K562 (cell line): ENCODE results near the gene CCL13. TPM values are rescaled to one million over a fixed set of nuclear protein-coding genes. Genes with fewer than 3 reads are reported as not detected.

Experiments
- BRD4 ChIP-seq: fragments of 200-600 bp; sonication (generic); IDR thresholded peaks from 2 replicates; pipeline ENCODE4 v1.6.1; 2017; ENCODE audit warnings: inconsistent platforms
- DPF2 ChIP-seq: fragments of 450-650 bp; IDR thresholded peaks from 2 replicates; pipeline ENCODE4 v1.6.1; 2016
- HDAC1 ChIP-seq, 2 experiments: fragments of 450-650 bp; IDR thresholded peaks; 2 replicates each; pipeline ENCODE4 v1.6.1; 2016 to 2017; ENCODE audit warnings: inconsistent platforms in 1 of 2, mild to moderate bottlenecking in 1 of 2, moderate library complexity in 1 of 2
- HDAC6 ChIP-seq: IDR thresholded peaks from 2 replicates; pipeline ENCODE4 v1.6.1; 2012; ENCODE audit warnings: low read depth, mild to moderate bottlenecking, control low read depth, inconsistent platforms, low read length, moderate library complexity
- KDM5B ChIP-seq: fragments of 200-600 bp; sonication (generic); IDR thresholded peaks from 2 replicates; pipeline ENCODE4 v1.6.1; 2012; ENCODE audit warnings: low read depth, mild to moderate bottlenecking, moderate library complexity, low read length, control low read depth, inconsistent platforms; ENCODE audit not compliant: insufficient replicate concordance
- MTF1 ChIP-seq: fragments of 250-450 bp; sonication (Bioruptor Pico); IDR thresholded peaks from 2 replicates; pipeline ENCODE4 v1.9.0; 2021; ENCODE audit warnings: moderate library complexity, mild to moderate bottlenecking, inconsistent platforms, borderline replicate concordance
- PRMT5 ChIP-seq: sonication (generic); formaldehyde crosslinking; IDR thresholded peaks from 2 replicates; pipeline ENCODE4 v1.5.0; 2020; ENCODE audit warnings: missing genetic modification reagents
- STAG1 ChIP-seq: sonication (generic); formaldehyde crosslinking; IDR thresholded peaks from 2 replicates; pipeline ENCODE4 v1.5.0; 2020; ENCODE audit warnings: missing genetic modification reagents, borderline replicate concordance
- polyA plus RNA-seq, 8 experiments: library from polyadenylated mRNA; depleted of rRNA in 4 of 8; stranded (reverse) in 5 of 8; unstranded in 3 of 8; fragments of >200 nt; fragmentation: Nextera tagmentation in 2 of 8; fragmentation: Illumina TruSeq in 1 of 8; extraction: Ambion mirVana in 2 of 8; extraction: Trizol in 1 of 8; gene quantifications; 2 replicates each; pipeline versions ENCODE4 v1.2.1 to v1.2.3, GENCODE V29; 2011 to 2014; ENCODE audit warnings: inconsistent platforms in 1 of 8, missing spikeins in 1 of 8
- total RNA-seq, 7 experiments: library from RNA; depleted of rRNA in 6 of 7; stranded (reverse); fragments of >200 nt in 6 of 7; fragmentation: Illumina TruSeq in 2 of 7; extraction: Trizol in 2 of 7; gene quantifications; 2 replicates each; pipeline versions ENCODE4 v1.2.1 to v1.2.3, GENCODE V29; 2011 to 2021; ENCODE audit warnings: low replicate concordance in 1 of 7
- TF ChIP-seq, protein P1 (sequence below): fragments of 250-450 bp; sonication (Bioruptor Pico); IDR thresholded peaks from 2 replicates; pipeline ENCODE4 v1.5.0; 2021
- TF ChIP-seq, protein P2 (sequence below), 2 experiments: fragments of 450-650 bp in 1 of 2; IDR thresholded peaks; 2 replicates each; pipeline ENCODE4 v1.6.1; 2011 to 2017; ENCODE audit warnings: low read depth in 2 of 2, antibody characterized with exemption in 1 of 2, borderline replicate concordance in 1 of 2, low read length in 1 of 2, mild to moderate bottlenecking in 1 of 2, mixed read lengths in 1 of 2; ENCODE audit not compliant: control insufficient read depth in 1 of 2

Gene CCL13
- total and polyA plus RNA-seq, 9 of the 15 experiments (the other 6 are each of a cell fraction or from before 2014, with no cell fraction given): not detected

DNA sequence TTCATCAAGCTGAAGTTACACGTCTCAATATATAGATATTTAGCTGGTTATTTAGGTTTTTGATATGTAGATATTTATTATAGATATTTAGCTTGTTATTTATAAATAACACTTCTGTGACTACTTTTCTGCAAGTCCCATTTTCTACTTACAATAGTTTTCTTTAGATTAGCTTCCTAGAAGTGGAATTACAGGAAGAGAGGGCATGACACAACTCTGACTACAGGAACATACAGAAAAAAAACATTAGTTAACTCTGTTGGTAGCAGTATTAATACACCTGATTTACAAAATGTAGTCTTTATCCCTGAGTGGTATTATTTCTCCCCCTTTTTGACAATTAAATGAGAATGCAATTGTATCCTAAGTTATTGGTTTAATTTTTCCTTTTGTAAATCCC is 28.0 kb downstream of the CCL13 start (continued):
- TF ChIP-seq, protein P1, sequence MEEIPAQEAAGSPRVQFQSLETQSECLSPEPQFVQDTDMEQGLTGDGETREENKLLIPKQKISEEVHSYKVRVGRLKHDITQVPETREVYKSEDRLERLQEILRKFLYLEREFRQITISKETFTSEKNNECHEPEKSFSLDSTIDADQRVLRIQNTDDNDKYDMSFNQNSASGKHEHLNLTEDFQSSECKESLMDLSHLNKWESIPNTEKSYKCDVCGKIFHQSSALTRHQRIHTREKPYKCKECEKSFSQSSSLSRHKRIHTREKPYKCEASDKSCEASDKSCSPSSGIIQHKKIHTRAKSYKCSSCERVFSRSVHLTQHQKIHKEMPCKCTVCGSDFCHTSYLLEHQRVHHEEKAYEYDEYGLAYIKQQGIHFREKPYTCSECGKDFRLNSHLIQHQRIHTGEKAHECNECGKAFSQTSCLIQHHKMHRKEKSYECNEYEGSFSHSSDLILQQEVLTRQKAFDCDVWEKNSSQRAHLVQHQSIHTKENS (CRISPR knock-in tag): no peak
- TF ChIP-seq HDAC6 (no peak), BRD4 (no peak), MTF1 (CRISPR knock-in tag) (no peak), HDAC1 (IDR thresholded peaks at IDR 0.05) (no peak), STAG1 (CRISPR knock-in tag) (no peak), KDM5B (no peak), PRMT5 (CRISPR knock-in tag) (no peak), DPF2 (no peak)
- TF ChIP-seq, protein P2, sequence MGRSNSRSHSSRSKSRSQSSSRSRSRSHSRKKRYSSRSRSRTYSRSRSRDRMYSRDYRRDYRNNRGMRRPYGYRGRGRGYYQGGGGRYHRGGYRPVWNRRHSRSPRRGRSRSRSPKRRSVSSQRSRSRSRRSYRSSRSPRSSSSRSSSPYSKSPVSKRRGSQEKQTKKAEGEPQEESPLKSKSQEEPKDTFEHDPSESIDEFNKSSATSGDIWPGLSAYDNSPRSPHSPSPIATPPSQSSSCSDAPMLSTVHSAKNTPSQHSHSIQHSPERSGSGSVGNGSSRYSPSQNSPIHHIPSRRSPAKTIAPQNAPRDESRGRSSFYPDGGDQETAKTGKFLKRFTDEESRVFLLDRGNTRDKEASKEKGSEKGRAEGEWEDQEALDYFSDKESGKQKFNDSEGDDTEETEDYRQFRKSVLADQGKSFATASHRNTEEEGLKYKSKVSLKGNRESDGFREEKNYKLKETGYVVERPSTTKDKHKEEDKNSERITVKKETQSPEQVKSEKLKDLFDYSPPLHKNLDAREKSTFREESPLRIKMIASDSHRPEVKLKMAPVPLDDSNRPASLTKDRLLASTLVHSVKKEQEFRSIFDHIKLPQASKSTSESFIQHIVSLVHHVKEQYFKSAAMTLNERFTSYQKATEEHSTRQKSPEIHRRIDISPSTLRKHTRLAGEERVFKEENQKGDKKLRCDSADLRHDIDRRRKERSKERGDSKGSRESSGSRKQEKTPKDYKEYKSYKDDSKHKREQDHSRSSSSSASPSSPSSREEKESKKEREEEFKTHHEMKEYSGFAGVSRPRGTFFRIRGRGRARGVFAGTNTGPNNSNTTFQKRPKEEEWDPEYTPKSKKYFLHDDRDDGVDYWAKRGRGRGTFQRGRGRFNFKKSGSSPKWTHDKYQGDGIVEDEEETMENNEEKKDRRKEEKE (IDR thresholded peaks at IDR 0.05; ENCODE audit: borderline replicate concordance in 1 of 2, control insufficient read depth in 1 of 2, low read depth in 2 of 2, low read length in 1 of 2): no peak
- TF ChIP-seq, all 486 proteins: peak for 0
